Measurements from ENCODE around the gene MOGAT3.

Gene MOGAT3

DNA sequence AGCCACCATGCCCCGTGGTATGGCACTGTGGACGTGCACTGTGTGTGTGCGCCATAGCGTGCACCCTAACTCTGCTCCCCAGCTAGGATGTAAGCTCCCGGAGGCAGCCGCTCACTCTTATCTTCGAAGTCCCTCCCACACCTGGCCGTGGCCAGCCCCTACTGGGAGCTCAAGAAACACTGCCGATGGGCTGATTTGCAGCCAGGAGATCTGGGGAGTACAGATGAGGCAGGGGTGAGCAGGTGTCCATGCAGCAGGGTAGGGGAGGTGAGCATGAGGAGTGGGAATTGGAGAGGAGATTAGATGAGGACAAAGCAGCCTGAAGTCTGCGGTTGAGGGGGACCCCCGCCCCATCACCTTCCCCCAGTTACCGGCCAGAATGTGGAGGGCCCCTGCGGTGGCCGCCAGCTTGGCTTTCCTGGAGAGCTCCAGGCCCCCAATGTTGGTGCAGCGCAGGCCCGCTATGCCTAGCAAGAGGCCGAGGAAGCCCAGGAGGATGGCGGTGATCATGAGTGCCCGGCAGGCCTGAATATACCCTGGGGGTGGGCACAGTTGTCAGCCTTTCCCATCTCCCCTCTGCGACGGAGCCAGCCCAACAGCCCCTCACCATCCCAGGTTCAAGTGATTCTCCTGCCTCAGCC, 33.2 kb upstream of the MOGAT3 start:
- DNase-seq (ENCODE audit: low spot score): no peak

DNA sequence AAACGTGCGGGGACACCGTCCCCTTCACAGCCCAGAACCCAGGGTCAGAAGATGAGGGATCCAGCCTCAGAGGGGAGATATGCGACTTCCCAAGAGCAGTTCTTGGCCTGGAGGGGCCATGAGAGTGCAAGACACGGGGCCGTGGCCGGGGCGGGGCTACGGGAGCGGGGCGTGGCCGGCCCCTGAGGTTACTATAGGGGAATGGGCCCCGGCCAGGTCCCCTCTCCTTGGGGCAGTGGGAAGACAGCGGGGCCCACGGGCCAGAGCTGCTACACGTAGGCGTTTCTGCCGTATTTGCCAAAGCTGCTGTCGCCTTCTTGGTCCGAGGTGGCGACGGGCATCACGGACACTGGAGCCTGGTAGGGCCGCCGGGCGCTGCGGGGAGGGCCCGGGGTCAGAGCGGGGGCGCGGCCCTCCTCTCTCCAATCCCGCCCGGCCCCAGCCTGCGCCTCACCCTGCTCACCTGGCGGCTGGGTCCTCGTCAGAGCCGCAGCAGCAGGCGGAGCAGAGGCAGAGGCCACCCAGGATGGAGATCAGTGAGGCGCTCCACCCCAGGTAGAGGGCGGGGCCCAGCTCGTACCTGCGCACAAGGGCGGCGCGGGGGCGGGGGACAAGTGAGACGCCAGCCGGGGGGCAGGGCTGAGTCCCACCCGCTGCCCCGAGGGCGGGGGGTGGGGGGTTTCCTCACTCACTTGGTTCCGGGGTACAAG, 31.5 kb upstream of the MOGAT3 start:
- peak; percentile 58 for DNase-seq (ENCODE audit: low spot score)

DNA sequence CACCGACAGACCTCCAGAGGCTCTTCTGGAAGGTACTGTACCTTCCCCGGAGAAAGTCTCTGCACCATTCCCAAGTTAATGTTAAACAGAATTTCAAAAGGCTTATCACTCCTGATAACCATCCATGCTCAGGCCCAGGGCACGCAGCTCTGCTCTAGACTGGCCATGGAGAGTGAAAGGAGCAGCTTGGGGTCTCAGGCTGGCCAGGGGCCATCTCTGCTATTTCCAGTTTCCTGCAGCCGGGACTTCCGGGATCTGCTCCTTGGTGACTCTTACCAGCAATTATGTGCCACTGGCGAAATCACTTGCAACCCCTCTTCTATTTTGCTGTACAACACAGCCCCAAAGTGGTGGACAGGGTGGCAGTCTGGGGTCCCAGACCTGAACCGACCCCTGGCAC, 30.8 kb upstream of the MOGAT3 start:
- DNase-seq (ENCODE audit: low spot score): no peak

DNA sequence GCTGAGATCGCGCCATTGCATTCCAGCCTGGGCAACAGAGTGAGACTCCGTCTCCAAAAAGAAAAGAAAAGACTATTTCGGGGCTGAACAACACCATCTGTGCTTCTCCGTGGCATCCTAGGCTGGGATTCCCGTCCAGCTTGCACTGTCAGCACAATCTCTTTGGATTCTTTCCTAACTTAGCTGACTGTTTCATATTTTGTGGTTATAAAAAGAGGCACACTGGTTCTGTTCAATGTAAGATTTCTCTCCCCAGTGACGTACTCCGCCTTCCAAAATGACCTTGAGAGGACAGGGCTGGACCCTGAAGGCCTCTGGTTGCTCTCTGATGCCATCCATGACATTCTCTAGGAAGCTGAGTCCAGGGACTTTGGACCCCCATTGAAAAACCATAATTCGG, 25.9 kb upstream of the MOGAT3 start:
- no peak for DNase-seq (ENCODE audit: low spot score)

DNA sequence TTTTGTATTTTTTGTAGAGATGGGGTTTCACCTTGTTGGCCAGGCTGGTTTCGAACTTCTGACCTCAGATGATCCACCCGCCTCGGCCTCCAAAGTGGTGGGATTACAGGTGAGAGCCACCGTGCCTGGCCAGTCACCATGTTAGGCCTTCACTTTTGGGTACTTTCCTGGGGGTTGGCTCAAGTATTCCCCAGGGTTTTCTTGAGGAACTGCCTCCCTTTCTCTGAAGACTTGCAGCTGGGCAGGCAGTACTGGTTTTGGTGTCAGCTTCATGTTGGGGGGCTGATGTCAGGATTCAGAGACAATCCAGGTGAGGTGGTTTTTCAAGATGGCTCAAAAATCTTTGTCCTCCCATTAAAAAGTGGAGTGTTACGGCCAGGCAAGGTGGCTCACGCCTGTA, 24.8 kb upstream of the MOGAT3 start:
- DNase-seq (ENCODE audit: low spot score): no peak

DNA sequence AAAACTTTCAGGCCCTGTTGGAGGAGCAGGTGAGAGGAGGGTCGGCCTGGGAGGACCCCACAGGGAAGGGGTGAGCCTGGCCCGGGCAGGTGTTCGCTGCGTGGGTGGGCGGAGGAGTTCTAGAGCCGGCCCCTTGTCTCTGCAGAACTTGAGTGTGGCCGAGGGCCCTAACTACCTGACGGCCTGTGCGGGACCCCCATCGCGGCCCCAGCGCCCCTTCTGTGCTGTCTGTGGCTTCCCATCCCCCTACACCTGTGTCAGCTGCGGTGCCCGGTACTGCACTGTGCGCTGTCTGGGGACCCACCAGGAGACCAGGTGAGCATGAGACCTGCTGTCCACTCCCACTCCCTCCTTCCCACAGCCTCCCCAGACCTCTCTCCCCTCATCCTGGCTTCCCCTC, 22.7 kb upstream of the MOGAT3 start:
- DNase-seq (ENCODE audit: low spot score): no peak

DNA sequence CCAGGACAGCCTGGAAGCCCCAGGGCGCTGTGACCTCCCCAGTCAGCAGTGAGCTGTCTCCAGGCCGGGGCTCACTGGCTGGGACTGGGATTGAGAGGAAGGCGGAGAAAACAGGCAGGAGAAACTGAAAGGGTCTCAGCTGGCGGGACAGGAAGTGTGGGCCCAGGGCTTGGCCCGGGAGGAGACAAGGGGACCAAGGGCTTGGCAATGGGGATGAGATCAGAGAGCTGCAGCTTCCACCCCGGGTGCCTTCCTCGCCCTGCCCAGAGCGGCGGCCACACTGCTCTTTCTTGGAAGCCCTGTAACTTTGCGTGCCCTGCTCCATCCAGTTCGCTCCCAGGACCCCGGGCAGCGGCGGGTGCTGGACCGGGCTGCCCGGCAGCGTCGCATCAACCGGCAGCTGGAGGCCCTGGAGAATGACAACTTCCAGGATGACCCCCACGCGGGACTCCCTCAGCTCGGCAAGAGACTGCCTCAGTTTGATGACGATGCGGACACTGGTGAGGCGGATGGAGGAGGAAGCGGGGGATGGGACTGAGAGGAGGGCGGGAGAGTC, 21.5 kb upstream of the MOGAT3 start:
- no peak for DNase-seq (ENCODE audit: low spot score)

DNA sequence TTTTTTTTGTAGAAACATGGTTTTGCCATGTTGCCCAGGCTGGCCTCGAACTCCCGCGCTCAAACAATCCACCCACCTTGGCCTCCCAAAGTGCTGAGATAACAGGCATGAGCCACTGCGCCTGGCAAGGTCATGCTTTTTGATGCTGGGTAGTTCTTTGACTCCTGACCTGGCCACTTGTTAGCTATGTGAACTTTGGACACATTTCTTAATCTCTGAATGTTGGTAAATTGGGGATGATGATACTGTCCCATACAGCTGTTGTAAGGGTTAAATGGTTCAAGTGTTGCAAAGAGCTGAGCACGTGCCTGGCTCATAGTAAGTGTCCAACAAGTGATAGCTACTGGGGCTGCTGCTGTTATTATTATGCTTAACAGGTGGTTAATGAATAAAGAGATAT, 19.5 kb upstream of the MOGAT3 start:
- DNase-seq (ENCODE audit: low spot score): no peak

DNA sequence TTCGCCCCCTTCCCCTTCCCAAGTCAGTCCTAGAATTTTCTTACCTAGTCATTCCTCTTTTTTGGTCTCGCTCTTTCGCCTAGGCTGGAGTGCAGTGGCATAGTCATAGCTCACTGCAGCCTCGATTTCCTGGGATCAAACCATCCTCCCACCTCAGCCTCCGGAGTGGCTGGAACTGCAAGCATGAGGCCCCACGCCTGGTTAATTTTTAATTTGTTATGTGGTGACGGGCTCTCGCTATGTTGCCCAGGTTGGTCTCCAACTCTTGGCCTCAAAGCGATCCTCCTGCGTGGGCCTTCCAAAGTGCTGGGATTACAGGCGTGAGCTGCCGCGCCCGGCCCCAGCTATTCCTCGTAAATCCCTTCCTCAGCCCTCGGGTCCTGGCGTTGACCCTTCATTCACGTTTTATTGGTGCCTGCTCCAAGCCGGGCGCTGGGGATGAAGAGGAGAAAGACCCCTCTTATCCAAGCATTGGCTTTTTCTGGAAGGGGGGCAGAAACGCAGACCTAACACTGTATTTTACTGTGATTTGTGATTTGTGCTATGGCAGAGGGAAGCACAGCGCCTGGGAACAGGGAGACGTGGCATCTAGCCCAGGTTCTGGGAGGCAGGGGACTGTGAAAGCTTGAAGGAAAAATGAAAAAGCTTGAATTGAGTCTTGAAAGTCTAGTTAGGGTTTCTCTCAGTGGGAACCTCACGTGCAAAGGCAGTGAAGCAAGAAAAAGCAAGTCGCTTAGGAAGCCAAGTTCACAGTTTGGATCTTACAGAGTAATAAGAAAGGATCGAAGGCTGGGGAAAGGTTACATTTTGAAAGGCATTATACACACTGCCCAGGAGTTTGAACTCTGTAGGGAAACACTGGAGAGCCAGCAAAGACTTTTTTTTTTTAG, 17.6 kb upstream of the MOGAT3 start:
- no peak for DNase-seq (ENCODE audit: low spot score)

DNA sequence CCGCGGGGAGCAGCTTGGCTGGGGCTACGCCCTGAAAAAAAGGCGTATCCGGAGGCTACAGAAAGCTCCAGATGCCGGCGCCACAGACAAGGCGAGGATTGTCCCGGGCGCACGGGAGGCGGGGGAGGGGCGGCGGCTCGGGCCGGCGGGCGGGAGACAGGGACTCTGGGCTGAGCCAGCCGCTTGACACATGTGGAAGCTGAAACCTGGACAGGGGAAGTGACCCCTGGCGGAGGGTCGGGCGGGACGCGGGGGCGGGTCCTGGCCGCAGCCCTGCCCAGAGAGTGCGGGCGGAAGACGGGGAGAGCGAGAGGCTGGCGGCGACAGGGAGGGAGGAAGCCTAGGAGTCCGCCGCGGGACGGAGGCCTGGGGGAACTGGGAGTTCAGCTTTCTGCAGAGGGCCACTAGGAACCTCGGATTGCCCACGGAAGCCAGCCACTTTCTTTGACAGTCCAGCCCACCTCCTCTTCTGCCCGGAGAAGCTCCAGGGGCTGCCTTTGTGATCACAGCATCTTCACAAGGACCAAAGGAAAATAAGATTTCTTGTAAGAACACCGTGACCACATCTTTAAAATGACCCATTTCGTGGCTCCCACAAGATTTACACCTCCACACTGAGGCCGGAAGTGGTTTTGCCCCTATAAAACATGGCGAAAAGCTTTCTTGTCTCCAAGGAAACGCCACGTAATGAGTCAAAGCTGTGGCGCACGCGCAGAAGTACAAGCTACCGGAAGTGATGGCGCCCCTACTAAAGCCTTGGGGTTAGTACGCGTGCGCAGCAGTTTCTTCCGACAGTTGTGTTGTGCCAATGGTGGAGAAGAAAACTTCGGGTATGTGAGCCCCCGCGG, 16.8 kb upstream of the MOGAT3 start, which contains the start of the genes PLOD3 and ZNHIT1:
Gene PLOD3 (minus strand): TSS at position 194 of the 848 bp plus-strand sequence. CDS start 307 bp downstream, outside the sequence.
Gene ZNHIT1 (plus strand): TSS at position 778 of the 848 bp plus-strand sequence. CDS start 31 bp downstream, at position 809.
- DNase-seq (ENCODE audit: low spot score): peak; percentile 100

DNA sequence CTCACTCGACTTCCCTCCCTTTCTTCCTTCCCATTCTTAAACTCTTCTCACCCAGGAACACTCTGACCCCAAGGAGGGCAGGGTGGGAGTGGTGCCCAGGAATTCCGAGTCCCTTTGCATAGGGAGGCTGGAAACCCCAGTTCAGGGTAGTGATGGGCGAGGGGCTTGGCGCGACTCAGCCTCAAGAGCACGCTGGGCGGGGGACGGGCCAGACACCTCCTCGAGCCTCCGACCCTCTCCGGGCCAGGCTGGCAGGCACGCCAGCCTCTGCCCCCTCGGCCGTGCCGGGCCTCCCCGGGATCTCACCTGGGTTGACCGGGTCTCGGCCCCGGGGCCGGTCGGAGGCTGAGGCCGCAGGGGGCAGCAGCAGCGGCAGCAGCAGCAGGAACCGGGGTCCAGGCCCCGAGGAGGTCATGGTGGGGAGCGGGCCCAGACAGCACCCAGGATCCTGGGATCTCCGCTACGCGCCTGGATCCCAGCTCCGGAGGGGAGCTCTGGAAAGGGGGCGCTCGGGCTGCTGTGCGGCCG, 16.1 kb upstream of the MOGAT3 start:
- DNase-seq (ENCODE audit: low spot score): no peak

DNA sequence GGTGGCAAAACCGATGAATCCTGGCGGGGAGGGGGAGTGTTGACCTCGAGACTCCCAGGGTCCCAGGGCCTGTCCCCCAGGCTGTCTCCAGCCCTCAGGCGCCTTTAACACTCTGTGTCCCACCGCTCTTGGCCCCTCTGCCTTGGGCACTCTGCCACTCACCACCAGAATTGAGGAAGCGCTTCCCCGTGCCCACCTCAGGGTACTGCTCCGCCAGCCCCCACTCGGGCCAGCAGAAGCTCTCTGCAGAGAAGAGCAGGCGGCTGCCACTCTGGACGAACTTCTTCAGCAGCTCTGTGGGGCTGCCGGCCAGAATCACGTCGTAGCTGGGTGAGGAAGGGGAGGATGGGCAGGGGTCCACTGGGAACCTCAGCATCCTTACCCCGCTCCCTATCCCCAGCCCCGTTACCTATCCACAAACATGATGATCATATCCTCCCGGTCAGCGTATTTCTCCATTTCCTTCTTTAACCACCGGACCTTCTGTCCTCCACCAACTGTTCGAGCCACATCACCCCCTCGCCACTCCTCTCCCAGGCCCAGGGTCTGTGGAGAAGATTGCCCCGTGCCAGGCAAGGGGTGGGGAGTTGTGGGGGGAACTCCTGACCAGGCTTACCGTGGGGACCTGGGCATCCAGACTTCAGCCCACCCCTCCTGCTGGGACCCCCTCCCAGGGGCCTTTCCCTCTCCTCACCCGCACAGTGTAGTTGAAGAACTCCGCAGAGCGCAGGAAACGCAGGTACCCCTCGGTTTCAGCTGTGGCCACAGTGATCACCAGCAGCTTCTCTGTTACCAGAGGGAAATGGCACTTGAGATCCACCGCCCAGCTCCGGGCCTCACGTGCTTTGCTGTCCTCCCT, 15.4 kb upstream of the MOGAT3 start:
- no peak for DNase-seq (ENCODE audit: low spot score)

DNA sequence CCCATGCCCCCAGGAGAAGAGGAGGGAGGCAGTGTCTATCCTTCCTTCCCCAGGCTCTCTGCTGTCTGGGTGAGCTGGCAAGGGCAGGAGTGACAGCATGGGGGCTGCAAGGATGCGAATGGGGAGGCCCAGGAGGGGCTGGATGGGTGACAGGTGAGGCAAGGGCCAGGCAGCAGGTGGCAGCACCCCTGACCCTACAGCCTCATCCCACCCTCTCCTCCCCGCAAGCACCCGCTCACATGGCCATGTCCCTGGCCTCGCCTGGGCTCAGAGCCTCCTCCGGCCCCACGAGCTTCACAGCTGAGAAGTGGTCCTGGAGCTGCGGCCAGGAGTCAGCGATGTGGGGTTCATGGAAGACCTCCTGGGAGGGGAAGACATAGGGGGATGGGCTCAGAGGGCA, 11.2 kb upstream of the MOGAT3 start:
- DNase-seq (ENCODE audit: low spot score): no peak

DNA sequence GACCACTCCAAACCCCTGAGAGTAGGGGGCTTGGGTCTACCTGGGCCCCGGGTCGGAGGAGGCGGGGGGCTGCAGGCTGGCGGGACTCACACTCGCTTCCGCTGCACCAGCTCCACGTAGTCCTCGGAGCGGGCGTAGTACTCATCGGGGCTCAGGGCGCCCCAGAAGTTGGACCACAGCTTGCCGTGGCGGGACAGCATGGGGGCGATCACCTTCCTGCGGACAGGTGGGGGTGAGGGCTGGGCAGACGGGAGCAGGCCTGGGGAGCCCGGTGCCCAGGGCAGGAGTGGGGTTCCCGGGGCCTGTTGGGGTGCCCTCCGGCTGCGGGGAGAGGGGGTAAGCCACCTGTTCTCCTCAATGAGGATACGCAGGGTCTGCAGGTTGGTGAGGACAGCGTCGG, 10.7 kb upstream of the MOGAT3 start:
- DNase-seq (ENCODE audit: low spot score): no peak

DNA sequence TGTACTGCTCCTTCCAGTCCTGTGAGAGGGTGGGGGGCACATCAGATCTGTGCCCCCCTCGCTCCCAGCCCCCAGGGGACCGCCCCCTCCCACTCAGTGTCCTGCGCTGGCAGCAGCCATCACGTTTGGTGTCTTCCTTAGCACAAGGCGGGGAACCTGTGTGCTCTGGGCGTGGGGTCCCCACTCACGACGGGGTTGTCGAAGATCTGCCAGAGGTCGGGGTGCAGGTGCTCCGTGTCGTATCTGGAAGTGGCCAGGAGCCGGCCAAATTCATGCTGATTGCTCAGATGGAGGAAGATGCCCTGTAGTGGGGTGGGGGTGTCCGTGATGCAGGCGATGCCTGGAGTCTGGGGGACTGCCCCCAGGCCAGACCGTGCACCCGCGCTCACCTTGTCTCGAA, 9.3 kb upstream of the MOGAT3 start:
- no peak for DNase-seq (ENCODE audit: low spot score)

DNA sequence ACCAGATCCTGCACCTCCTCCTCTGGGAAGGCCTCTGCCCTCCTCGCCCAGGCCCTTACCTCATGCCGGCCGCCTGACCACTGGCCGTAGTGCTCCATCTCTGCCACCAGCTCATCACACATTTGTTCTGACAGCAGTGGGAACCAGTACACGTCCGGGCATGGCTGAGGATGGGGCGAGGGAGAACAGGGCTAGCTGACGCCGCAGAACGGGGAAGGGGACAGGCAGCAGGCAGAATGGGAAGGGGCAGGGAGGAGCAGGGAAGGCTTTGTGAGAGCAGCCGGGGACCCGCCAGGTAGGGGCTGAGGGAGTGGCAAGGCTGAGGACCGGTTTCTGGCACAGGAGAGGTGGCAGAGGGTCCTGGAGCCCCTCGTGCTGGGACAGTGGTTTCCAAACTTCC, 8.0 kb upstream of the MOGAT3 start:
- no peak for DNase-seq (ENCODE audit: low spot score)

DNA sequence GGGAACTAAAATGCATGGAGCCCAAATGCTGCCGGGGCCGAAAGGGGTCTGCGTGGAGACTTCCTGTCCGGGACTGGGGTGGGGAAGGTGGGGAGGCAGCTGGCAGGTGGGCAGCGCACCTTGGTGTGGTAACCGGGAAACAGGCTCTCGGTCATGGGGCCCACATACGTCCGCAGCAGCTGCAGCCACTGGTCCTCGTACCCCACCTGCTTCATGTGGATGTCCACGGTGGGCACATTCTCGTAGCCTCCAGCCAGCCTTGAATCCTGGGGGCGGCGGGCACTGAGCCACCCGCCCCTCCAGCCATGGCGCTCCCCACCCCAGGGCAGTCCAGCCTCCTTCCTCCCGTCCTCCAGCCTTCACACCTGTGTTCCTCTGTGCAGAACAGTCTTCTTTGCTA, 6.6 kb upstream of the MOGAT3 start:
- DNase-seq (ENCODE audit: low spot score): no peak

DNA sequence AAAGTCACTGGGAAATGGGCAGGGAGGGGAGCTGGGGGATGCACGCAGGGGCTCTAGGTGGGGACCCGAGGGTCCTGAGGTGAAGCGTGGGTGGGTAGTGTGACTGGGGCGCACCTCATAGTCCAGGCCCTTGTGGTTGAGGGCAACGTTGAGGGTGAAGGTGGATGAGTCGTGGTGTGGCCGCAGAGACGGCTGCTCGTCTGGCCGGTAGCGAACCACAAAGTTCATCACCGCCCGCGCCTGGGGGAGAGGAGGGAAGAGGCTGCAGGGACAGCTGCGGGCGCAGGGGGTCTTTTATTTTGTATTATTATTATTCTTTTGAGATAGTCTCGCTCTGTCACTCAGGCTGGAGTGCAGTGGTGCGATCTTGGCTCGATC, 5.8 kb upstream of the MOGAT3 start:
- DNase-seq (ENCODE audit: low spot score): no peak

DNA sequence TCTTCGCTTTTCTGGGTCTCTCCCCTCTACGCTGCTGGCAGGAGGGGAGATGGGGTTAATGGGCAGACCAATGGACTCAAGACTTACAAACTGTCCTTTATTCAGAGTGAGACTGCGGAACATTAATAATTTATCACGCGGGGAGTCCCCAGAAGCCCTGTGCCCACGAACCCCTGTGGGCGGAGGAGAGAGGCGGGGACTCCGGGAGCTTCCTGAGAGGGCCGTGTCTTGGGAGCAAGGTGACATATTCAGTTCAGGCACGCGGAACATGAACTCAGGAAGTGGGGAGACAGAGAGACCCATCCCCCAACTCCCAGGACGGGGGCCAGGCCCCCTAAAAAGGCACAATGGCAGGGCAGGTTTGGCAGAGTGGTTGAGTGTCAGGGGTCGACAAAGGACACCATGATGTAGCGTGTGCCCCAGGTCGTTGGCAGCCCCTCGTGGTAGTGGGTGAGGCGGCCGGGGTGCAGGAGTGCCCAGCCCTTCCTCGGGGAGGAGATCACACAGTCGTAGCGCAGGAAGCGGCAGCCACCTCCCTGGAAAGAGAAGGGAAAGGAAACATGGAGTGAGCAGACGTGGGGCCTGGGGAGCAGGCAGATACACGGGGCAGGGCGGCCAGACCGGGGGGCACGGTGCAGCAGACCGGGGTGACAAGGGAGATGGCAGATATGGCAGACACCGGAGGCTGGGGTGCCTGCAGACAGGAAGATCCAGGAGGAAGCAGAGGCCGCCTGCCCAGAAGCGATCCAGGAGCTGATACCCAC, 5.2 kb upstream of the MOGAT3 start:
- no peak for DNase-seq (ENCODE audit: low spot score)

All from LoVo (cell line).